Measurements from ENCODE around the gene ABCF1.
"Not testable (repeated sequence)": the region's sequence is repeated elsewhere in the genome, so short reads cannot be mapped to it uniquely, and the experiment has no call there.

The ABCF1 gene

GRCh38 chr6:30571075-30571761 is at the start of gene ABCF1:
ABCF1 (plus strand) TSS chr6:30571442; CDS start chr6:30571488, 46 bp downstream.
- DNase-seq (ENCODE audit: low read depth in 3 of 3), result peak; percentile 99

DNA sequence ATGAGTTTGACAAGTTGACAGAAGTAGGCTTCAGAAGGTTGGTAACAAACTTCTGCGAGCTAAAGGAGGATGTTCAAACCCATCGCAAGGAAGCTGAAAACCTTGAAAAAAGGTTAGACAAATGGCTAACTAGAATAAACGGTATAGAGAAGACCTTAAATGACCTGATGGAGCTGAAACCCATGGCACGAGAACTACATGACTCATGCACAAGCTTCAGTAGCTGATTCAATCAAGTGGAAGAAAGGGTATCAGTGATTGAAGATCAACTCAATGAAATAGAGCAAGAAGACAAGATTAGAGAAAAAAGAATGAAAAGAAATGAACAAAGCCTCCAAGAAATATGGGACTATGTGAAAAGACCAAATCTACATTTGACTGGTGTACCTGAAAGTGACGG is 49.3 kb upstream of the ABCF1 start:
- DNase-seq (ENCODE audit: low read depth in 3 of 3), result not testable (repeated sequence)

- not testable (repeated sequence) for DNase-seq (ENCODE audit: low read depth in 3 of 3)
These were observed 44.8 kb upstream of the ABCF1 start for GRCh38 chr6:30526444-30526843.

DNA sequence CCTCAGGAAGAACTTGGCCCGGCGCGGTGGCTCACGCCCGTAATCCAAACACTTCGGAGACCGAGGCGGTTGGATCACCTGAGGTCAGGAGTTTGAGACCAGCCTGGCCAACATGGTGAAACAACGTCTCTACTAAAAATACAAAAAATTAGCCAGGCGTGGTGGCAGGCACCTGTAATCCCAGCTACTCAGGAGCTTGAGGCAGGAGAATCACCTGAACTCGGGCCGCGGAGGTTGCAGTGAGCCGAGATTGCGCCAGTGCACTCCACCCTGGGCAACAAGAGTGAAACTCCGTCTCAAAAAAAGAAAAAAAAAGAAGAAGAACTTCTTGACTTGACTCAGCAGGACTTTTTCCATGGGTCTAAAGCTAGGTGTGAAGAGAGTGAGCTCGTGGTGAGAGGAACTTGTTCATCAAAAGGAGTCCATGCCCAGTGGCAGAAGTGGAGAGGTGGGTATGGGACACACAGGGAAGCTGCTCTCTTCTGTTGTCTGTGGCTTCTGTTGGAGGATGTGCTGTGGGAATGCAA is 41.8 kb upstream of the ABCF1 start:
- DNase-seq (ENCODE audit: low read depth in 3 of 3), result peak in 2 of 3 experiments; percentile 28 to 61

DNA sequence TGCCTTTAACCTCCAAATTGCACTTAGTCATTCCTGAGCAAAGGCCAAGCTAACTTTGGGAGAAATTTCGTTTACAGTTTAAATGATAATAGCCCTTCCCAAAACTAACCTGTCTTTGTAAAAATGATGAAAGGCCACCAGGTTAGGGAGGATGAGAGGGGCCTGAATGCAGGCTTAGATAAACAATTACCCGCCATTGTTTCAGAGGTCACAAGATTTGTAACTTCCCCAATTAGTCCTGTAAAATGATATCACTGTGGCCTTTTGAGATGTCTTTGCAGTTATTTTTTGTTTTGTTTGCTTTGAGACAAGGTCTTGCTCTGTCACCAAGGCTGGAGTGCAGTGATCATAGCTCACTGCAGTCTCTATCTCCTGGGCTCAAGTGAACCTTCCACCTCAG is 41.2 kb upstream of the ABCF1 start:
- no peak for DNase-seq (ENCODE audit: low read depth in 3 of 3)

GRCh38 chr6:30533460-30534294 is 37.6 kb upstream of the ABCF1 start:
- no peak for DNase-seq (ENCODE audit: low read depth in 3 of 3)

GRCh38 chr6:30537931-30538330 is 33.3 kb upstream of the ABCF1 start:
- no peak for DNase-seq (ENCODE audit: low read depth in 3 of 3)

DNA sequence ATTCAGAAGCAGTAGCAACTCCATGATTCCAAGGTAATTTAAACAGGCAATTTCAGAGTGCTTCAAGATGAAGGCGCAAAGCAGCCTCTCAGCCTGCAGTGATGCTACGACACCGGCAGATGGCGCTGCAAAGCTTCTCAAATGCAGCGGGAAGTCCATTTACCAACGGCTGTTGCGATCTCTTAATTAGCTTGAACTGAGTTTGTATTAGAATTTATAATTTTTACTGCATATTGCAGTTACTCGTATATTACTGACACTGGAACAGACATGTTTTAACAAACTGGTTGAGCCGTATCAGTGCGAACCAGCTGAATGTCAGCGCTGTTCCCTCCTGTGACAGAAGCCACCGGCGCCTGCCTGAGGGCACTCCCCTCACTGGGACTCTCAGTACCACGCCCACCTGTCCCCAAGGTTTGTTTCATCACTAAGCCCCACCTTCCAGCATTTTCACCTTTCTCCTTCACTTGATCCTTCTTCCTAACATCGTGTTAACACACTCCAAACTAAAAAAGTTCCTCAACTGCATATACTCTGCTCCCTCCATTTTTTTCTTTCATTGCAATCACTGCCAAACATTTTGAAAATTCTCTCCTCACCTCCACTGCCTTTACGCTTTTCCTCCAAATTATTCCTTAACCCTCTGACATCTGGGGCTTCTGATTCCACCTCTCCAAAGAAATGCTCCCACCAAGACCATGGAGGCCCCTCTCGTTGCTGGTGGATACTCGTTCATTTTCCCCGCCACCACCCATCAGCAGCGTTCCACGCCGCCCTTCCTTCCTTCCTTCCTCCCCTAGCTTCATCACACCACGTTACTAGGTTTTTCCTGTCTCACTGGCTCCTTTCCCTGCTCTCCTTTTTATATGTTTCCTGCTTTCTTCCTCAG is 29.5 kb upstream of the ABCF1 start:
- peak; percentile 65 to 76 (median 68) for DNase-seq (ENCODE audit: low read depth in 3 of 3)

DNA sequence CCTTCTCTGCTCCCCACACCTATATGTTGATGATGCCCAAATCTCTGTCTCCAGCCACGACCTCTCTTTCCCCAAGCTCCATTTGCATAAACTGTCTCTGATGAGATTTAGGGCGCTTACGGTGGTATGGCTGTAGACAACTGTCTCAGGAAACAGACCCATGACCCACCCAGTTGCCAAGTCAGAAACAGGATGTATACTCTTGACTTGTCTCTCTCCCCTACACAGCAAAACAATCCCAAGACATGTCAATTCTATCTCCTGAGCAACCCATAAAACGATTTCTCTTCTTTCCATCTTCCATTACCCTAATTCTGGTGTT is 28.9 kb upstream of the ABCF1 start:
- DNase-seq (ENCODE audit: low read depth in 3 of 3), result no peak

- DNase-seq (ENCODE audit: low read depth in 3 of 3), result no peak
These were observed 28.3 kb upstream of the ABCF1 start for GRCh38 chr6:30542915-30543314.

GRCh38 chr6:30543821-30544220 is 27.4 kb upstream of the ABCF1 start:
- no peak for DNase-seq (ENCODE audit: low read depth in 3 of 3)

DNA sequence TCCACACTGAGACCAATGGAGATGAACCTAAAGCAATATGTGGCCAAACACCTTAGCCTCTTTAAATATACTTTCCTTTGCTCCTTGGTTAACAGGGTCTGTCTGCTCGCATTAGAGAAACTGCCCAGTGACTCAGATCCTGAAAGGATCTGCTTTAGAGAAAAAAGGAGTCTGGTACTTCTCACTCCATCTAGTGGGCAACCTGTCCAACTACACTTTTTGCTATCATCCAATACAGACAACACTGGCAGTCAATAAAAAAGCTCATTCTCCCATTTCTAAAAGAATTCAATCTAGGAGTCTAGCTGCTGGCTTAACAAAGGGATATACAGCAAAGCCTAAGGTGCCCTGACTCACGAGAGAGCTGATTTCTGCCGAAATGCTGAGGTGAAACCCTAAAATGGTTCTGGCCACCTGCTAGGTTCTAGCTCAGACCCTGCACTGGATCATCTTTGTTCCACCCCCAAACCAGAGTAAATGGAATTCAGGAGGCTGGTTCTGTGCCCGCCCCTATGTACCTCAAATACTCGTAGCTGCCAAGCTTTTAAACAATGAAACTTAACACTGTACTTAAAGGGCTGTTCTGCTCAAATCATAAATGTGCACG is 26.5 kb upstream of the ABCF1 start:
- DNase-seq (ENCODE audit: low read depth in 3 of 3), result no peak

DNA sequence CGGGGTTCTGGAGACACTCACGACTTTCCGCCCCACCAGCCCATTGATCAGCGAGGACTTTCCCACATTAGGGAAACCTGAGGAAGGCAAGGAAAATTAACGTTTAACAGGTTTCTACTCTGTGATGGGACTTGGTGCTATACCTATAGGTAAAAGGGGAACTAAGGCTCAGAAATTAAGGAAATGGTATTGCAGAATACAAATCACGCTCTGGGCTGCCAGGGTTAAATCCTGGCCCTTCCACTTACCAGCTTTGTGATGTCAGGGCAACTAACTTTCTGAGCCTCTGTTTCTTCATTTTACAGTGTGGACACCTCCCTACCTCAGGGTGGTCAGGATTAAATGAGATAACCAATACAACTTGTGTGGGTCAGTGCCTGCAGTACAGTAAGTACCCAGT is 23.8 kb upstream of the ABCF1 start:
- DNase-seq (ENCODE audit: low read depth in 3 of 3), result no peak

GRCh38 chr6:30548375-30548774 is 22.9 kb upstream of the ABCF1 start:
- no peak for DNase-seq (ENCODE audit: low read depth in 3 of 3)

GRCh38 chr6:30554404-30554803 is 16.8 kb upstream of the ABCF1 start:
- no peak for DNase-seq (ENCODE audit: low read depth in 3 of 3)

- DNase-seq (ENCODE audit: low read depth in 3 of 3), result no peak
These were observed 16.1 kb upstream of the ABCF1 start for GRCh38 chr6:30554962-30555815.

DNA sequence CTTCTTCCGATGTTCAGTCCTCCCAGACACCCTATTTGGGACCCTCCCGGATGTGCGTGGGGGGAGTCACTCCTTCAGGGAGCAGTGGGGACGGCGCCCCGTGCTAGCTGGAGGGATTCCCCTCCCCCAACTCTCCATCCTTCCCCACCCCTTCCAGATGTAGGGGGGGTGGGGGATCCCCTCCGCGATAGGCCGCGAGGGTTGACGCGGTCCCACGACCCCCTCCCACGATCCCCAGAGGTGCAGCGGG is 15.5 kb upstream of the ABCF1 start:
- DNase-seq (ENCODE audit: low read depth in 3 of 3), result no peak

DNA sequence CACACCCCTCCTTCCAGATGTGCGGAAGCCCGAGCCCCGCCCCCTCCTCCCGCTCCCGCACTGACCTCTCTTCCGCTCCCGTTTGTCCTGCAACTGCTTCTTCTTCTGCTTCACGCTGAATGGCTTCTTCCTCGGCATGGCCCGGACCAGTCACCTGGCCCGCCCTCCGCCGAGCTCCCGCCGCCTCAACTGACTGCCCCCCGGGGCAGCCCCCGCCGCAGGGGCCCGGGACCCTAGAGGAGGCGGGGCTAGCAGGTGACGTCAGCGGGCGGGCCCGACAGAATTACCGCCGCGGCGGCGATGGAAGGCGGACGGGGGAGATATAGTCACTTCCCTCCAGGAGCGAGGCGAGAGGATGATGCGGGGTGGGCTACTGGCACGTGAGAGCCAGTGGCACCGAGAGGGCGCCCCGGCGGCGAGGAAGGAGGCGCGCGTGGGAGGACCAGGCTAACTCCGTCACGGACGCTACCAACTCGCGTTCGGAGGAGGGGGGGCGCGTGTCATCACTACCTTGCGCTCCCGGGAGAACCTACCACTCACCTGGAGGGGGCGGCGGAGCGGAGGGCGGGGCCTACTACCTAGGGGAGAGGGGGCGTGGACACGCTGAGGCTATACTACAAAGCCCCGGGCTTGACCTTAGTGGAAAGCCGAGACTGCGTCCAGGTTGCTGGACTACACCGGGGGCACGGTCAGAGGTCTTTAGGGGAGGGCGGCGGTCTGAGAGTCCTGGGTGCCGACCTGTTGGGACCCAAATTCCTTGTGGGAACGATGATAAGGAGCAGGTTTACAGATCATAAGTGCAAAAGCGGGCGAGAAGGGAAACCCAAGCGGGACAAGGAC is 15.0 kb upstream of the ABCF1 start, which contains the start of gene GNL1:
TSS of gene GNL1 (minus strand) at position 424 of the 840 bp plus-strand sequence. CDS start at position 138, 286 bp downstream.
- peak; percentile 97 to 100 (median 97) for DNase-seq (ENCODE audit: low read depth in 3 of 3)

DNA sequence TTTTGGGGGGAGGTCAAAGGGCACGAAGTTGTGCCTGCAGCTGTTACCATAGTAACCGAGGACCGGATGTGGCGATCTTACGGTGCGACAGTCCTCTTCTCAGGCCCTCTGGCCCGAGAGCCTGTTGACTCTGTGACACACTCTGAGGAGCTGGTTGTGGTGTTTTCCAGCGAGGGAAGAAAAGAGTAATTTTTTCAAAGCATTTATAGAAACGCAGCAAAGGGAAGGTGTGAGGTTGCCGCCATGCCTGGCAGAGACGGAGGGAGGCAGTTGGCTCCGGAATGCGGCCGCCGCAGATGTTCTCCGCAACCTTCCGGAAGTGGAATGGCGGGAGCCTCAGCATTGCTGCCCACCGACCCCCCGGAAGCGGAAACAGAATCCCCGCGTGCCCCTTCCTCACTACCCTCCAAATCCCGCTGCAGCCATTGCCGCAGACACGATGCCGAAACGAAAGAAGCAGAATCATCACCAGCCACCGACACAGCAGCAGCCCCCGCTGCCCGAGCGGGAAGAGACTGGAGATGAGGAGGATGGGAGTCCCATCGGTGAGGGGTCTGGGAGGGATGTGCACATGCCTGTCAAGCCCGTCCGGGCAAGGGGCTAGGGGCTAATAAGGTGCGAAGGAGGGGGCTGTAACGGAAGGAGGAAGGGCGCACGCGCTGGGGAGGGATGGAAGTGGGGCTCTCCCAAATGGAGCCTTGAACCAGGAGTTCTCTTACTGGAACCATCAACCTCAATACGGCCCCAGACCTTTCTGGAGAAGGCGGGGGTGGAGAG is 14.1 kb upstream of the ABCF1 start, which contains the start of gene PRR3:
TSS of gene PRR3 (plus strand) at position 390 of the 777 bp plus-strand sequence. CDS start at position 440, 50 bp downstream.
- peak; percentile 79 to 88 (median 80) for DNase-seq (ENCODE audit: low read depth in 3 of 3)
